Left colon (tissue), 2 donors: ENCODE data around the gene SERTAD2. TPM values are rescaled to one million over a fixed set of nuclear protein-coding genes. Genes with fewer than 3 reads are reported as not detected.

Experiments used
- ATAC-seq: fragments of 200-7000 bp; cut with Tn5 transposase; one replicate; pipeline ENCODE4 v1.9.1; 2020; ENCODE audit warnings: mild to moderate bottlenecking, moderate library complexity
- DNase-seq, 2 donors: peaks; one replicate each; pipeline ENCODE4 v3.0.0-alpha.2; 2020
- intact Hi-C, 2 donors: fragments of 100-400 bp; cut with DNase I in 1 of 2; cut with micrococcal nuclease in 1 of 2; formaldehyde crosslinking; loops; one replicate each; pipeline versions ENCODE4 v1.11.2 to v1.14.0; 2022; cut with DNase I, micrococcal nuclease
- total RNA-seq, 2 donors: library from RNA; stranded (reverse); fragmentation: NEBNext Ultra II Directional; extraction: Animal tissue kit (Norgen Biotek cat#: 25700); gene quantifications; one replicate each; pipeline ENCODE4 v1.2.1, GENCODE V29; 2021
- donor health status: DM: no; HTN: no; CAD: no.
- donor health status: DM: yes; HTN: yes; CAD: no.

SERTAD2 gene
- total RNA-seq, 2 donors from 2014 or later, result 16.0 to 20.5 TPM

DNA sequence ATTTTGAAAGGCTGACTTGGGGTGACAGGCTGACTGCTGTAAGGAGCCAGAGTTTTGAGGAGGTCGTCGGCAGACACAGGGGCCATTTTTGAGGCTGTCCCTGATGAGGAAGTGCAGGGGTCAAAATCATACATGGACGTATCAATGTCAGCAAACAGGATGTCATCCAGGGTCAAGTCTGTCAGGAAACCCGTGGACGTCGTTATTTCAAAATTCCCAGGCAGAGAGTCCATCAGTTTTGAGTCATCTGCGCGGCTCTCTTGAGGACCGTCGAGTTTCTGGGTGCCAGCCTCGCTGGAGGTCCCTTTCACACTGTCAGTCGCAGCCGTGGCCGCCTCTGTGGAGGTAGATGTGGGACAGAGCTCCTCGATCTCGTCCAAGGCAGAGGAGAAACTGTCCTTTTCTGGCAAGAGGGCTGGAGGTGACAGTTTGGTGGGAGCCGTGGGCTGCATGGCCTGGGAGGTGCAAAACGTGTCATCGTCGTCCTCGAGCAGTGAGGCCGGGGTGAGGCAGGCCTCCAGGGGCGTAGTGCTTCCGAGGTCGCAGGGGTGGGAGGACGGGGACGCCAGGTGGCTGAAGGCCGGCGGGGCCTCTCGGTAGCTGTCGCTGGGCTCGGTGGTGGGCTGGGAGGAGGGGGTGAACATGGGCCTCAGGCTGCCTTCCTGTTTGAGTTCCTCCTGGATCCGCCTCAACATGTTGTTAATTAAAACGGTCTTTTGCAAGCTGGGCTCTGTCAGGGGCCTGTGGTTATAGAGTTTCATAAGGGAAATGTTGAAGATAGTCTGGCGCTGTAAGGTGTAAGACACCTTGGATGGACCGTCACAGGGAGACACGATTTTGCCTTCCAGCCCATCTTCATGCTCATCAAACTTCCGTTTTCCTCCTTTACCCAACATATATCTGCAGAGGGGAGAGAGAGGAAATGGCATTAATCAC is 17.5 kb downstream of the SERTAD2 start:
- DNase-seq, result no peak
- ATAC-seq, result no peak
- intact Hi-C loops, result no loop called here

DNA sequence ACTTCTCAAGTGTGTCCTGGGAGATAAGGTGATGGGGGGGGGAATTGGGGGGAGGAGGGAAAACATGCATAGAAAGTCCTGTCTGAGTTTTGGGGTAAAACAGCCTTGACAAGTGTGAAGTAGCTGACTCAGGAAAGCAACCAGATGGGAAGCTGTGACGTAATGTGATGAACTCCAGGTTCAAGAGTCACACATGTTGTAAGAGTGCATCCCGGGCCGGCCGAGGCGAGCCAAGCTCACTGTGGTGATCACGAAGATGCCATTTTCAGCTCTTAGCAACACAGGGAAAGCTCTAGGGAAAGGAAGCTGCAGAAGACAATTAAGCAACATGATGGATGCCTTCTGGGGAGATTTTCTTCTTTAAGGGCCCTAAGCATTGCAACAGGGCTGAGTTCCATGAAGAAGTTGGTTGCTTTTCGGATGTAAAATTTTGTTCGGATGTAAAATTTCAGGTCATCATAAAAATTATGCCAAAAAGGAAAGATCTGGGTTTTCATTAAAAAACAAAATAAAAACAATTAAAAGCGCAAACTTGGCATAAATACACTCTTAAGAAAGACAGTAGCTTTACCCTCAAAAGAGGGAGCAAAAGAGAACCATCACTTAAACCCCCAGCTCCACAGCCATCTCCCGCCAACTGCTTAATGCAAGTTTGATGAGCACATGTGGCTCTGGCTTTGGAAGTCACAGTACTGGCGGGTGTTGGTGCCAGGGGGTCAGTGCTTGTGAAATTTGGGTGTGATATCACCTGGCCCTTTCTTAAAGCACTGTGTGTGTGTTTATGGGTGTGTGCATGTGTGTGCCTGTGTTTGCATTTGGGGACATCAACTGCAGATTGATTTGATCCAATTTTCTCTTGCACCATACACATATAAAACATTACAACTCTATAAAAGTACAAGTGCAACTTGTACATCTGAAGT is 19.1 kb downstream of the SERTAD2 start:
- intact Hi-C loops, result no loop called here
- DNase-seq (no peak), ATAC-seq (peak; percentile 21)

DNA sequence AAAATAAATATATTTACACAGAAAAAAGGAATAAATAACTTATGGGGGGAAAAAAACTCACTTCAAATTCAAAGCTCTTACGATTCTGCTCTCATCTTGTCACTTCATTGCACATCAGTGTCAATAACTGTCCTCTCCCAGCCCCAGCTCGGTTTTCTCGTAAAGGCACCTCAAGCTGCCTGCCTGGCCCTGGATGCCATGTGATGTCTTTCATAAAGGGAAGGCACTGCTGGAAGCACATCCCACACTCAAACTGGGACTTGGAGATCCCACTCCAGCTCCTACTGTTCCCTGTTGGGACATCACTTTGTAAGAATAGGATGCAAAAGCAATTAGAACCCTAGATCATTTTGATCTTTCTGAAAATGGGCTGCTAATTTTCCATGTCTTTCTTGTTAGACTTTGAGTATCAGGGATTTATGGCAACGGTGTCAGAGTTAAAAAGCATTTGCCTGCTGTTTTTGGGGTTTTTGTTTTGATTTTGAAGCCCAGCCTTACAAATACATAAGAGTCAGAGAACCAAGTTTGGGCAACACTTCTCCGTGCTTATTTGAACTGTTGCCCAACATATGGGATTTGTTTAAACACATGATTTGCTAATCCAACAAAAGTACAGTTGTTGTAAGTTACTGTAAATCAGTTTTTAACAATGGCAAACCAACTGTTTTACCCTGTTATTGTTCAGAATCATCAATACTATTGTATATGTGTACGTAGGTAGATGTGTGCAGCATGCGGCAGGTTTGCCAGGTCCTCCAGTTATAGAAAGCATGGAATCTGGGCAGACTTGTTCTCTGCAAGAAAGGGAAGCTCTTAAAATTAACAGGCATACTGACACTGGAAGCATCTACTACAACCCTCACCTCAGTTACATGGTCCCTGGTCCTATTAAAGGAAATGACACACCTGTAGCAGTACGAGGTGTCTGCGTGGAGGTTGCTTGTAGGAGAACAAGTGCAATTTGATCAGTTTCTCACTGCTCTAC is 20.6 kb downstream of the SERTAD2 start:
- intact Hi-C loops, result no loop called here
- no peak for ATAC-seq
- no peak for DNase-seq

DNA sequence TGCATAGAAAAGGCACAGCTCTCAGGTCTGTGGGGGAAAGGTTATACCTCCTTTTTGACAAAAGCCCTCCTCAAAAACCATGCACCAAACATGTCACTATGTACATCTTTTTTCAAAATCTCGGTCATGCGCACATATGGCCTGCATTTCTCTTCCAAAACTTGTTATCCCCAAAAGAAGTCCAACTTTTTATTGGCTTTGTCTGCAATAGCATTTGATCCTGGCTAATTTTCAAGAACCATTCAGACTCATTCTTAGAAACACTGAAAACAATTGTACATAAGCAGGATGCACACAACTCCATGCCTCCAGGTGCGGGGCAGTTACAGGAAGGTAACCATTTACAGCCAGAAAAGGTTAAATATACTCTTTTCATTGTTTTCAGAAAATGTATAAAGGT is 21.9 kb downstream of the SERTAD2 start:
- intact Hi-C loops, result no loop called here
- ATAC-seq (no peak), DNase-seq (no peak)

DNA sequence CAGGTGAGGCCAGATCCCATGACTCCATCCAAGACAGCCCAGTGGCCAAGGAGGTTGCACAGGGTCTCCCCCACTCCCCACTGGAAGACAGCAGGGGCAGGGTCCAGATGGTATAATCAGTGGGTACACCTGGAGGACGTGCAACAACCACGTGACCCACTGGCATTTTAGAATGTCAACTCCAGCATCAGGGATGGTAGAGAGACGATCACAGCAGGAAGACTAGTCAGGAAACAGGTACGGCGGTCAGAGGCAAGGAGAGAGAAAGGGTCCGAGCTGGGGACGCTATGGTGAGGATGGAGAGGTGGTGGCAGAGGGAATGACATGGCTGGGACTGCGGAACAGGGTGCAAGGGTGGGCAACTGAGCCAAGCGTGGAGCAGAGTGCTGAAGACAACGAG is 23.0 kb downstream of the SERTAD2 start:
- intact Hi-C loops, result no loop called here
- ATAC-seq, result no peak
- no peak for DNase-seq

DNA sequence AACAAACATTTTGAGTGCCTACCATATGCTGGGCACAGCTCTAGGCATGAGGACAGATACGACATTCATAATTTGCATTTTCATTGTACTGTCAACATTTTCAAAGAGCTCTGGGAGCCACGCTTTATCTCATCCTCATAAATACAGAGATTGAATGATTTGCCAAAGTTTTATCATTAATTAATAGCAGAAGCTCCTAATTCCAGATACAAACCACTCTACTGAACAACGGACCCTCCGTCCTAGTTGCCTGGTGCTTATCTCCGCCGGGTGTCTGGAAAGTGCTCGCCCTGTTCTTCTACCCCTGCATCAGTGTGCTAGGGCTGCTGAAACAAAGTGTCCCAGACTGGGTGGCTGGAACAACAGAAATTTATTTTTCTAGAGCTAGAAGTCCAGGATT is 23.8 kb downstream of the SERTAD2 start:
- intact Hi-C loops, result no loop called here
- ATAC-seq (no peak), DNase-seq (no peak)

DNA sequence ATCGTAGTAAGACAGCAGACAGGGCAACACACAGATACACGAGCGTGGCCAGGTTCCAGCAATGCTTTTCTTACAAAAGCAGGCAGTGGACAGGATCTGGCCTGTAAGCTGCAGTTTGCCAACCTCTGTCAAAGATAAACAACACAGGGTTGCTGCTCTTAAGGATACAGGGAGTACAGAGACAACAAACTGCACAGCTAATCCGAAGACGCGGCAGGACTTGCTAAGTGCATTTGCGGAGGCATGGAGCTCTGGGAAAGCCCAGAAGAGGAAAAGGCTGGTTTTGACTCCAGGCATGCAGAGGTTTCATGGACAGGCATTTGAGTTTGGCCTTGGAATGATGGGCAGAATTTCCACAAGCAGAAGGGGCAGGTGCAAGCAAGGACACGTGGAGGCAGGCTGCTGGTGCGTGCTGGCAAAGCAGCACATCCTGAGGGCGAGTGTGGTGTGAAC is 24.4 kb downstream of the SERTAD2 start:
- DNase-seq, result no peak
- no peak for ATAC-seq
- intact Hi-C loops, result no loop called here

DNA sequence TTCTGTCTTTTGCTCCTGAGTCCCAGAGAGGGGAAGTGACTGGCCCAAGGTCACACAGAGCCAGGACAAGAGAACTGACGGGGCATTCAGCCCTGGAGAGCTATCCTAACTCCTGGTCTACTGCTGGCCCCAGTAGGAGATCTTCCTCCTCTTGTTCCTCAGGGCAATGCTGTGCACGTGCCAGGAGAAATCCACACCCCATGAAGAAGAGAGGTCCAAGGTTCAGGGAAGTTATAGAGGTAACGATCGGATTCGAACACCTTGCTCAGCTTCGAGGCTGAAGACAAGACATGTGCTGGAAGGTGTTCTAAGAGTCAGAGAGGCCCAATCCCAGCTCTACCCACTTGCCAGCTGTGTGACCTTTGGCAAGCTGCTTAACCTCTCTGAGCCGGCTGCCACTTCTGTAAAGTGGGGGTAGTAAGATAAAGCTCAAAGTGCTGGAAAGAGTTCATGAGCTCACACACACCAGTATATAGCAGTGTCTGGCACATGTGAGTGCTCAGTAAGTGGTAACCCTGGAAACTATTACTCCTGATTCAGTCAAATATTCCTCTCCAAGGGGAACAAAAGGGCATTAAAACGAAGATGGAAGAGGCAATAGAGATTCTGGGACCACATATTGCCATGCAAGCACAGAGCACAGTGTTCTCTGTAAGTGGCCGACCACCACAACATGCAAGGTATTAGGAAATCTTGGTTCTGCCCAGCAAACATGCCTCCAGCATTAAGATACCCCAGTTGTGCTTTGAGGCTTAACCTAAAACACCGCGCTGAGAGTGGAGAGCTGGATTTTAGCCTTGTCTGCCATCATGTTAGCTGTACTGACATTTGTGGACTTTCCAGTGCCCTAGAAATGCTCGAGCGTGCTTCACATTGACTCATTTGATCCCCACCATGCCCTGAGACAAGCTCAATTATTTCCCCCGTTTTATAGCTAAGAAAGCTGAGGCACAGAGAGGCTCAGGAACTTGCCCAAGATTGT is 25.6 kb downstream of the SERTAD2 start:
- DNase-seq (no peak), ATAC-seq (peak; percentile 87)
- intact Hi-C loops, result no loop called here

DNA sequence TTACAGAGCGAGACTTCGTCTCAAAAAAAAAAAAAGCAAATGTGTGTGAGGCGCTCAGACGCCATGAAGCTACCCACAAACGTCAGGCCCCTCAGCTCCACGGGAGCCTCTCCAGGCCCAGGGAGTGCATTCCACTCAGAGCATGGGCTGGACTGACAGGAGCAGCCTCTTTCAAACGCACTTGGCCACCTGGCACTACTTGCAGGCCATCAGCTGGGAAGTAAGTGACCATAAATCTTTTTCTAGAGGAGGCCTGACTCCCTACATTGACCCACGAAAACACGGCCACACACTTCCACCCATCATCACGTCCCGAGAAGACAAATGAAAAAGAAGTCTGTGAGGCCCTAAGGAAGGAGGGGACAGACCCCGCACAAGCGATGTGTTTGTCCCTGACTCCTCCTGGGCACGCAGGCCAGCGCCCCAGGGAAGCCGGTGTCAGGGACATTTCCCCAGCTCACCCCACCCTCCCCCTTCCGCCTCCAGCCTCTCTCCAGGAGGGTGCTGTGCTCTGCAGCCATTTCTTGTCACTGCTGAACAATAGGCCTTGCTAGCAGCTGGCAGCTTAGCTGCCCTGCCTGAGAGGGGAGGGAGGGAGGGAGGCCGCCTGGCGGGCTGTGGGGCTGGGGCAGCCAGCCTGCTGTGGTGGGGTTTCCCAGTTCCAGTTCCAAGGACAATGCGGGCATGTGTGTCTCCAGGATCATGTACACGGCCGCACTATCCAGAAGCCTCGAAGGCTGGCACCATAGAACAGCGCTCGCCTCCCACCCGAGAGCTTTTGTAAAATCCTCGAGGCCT is 26.6 kb downstream of the SERTAD2 start:
- no peak for ATAC-seq
- DNase-seq, result no peak
- intact Hi-C loops, result no loop called here

DNA sequence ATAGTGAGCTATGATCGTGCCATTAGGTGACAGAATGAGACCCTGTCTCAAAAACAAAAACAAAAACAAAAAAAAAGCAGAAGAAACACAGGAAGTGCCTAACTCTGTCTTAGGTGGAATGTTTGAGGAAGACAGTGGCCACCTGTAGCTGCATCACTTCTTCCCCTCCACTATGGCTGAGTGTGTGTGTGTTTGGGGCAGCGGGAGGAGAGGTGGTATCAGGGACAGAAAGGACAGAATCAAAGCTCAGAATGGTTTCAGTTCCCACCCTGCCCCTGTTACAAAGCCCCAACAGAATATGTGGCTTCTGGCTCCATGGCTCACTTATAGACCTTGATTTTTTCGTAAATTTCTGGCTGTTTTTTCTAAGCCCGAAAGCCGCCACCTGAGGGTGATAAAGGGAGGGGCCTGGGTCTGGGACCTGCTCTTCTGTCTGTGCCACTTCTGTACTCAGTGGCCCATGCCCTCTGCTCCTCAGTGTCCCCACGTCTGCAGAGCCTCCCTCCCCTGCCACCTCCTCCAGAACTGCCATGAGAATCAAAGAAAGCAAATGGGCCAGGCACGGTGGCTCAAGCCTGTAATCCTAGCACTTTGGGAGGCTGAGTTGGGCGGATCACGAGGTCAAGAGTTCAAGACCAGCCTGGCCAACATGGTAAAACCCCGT is 27.4 kb downstream of the SERTAD2 start:
- ATAC-seq (no peak), DNase-seq (no peak)
- intact Hi-C loops, result no loop called here

DNA sequence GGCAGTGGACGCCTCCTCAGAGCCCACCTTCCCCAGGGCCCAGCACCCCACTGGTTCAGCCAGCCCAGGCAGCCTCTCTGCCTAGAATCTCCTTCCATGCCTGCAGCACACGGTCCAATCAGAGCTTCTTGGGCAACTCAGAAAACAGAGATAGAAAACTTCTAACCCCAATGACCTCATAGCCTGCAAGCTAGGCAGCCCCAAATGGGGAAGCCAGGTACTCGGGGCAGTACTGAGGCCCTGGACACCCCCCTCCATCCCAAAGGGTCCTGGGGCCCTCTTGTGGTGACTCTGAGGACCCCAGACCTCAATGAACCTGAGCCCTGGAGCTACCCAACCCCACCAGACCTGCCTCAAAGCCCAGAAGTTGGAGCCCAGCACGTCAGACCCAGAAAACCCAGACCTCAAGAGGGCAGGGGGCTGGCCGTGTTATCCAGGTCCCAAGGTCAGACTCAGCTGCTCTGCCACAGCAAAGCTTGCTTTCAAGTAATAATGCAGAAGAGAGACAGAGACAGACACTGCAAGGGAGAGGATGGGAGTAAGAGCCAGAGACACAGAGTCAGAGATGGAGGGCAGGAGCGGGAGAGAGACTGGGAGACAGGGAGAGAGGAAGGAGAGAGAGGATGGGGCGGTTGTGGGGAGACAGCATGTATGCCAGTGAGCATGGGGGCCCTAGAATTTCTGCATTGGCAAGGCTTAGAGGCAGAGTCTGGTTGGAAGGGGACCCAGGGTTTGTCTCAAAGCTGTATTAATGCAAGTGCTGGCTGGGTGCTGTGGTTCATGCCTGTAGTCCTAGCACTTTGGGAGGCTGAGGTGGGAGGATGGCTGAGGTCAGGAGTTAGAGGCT is 28.2 kb downstream of the SERTAD2 start:
- intact Hi-C loops, result no loop called here
- ATAC-seq, result no peak
- no peak for DNase-seq

DNA sequence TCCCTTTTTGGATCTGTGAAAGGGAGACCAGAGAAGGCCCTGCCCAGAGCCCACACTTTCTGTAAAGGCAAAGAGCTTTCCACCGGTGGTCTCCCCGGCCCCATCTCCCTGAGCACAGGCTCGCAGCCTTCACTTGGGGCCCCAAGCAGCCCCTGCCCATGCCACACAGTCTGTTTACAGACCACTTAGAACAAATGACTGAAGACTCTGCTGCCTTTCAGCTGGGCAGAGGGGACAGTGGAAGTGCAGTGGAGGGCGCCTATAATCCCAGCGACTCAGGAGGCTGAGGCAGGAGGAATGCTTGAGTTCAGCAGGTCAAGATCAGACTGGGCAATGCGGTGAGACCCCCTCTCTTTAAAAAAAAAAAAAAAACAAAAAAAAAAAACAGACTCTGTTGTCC is 28.9 kb downstream of the SERTAD2 start:
- DNase-seq, result no peak
- intact Hi-C loops, result no loop called here
- no peak for ATAC-seq

DNA sequence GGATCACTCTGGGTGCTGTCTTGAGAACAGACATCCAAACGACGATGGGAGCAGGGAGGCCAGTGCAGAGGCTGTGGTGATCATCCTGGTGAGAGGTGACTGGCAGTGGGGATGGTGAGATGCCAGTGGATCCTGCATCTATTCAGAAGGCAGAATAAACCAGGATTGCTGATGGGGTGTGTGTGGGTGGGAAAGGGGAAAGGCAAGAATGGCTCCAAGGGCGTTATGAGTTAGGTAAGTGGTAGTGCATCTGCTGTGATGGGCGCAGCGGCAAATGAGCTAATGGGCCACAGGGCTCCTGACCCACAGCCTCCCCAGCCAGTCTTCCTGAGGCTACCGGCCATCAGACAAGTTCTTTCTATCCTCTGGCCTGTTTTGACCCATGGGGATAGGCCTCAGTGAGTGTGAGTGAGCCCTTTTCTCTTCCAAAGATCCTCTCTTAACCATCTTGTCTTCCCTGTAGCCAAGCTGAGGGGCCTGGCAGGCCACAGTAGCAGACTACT is 29.6 kb downstream of the SERTAD2 start:
- ATAC-seq (no peak), DNase-seq (no peak)
- intact Hi-C loops, result no loop called here

DNA sequence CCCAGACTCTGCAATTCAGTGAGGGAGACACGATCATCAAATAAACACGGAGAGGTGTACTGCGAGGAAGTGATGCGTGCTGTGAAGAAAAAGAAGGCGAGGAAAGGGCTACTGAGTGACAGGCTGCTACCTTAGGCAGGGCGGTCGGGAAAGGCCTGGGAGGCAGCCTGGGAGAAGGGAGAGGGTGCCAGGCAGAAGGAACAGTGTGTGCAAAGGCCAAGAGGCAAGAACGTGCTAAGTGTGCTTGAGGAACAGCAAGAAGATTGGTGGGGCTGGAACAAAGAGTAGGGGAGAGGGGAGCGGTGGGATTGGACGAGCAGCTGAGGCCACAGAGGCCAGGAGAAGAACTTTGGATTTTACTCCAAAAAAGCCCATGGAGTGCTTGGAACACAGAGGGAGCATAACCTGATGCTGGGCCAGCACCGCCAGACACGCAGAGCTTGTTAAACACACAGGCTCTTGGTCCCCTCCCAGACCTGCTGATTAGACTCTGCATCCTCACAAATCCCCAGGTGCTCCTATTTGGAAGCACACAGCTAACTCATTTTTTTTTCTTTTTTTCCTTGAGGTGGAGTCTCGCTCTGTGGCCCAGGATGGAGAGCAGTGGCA is 30.4 kb downstream of the SERTAD2 start:
- DNase-seq (no peak), ATAC-seq (no peak)
- intact Hi-C loops, result no loop called here
